Esophagus squamous epithelium (tissue), 4 donors: ENCODE data around the gene SNX2.

Experiments used
- POLR2A ChIP-seq, 4 donors: fragments of 450-650 bp; IDR thresholded peaks; one replicate each; pipeline ENCODE4 v1.6.1; 2017; ENCODE audit warnings: antibody characterized with exemption in 4 of 4, mild to moderate bottlenecking in 4 of 4, moderate library complexity in 3 of 4
- TF ChIP-seq, protein P1 (sequence below), 6 experiments: fragments of 450-650 bp in 4 of 6; fragments of 200-600 bp in 2 of 6; sonication (generic) in 2 of 6; IDR thresholded peaks; one replicate each; pipeline ENCODE4 v1.5.1; 2016 to 2019; ENCODE audit warnings: antibody characterized with exemption in 6 of 6, mild to moderate bottlenecking in 4 of 6, moderate library complexity in 4 of 6

DNA sequence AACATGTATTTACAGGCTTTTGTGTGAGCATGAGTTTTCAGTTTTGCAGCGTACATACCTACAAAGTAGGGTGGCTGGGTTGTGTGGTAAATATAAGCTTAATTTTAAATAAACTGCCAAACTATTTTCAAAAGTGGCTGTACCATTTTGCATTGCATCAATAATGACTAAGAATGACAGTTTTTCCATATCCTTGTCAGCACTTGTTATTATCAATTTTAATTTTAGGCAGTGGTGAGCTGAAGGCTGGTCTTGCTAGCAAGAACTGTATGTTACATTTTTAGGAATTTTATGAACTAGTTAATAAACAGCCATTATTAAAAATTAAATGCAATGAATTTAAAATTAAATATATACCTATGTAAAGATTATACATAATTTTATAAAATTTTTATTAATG is 6.6 kb downstream of the SNX2 start:
- TF ChIP-seq, protein P1, sequence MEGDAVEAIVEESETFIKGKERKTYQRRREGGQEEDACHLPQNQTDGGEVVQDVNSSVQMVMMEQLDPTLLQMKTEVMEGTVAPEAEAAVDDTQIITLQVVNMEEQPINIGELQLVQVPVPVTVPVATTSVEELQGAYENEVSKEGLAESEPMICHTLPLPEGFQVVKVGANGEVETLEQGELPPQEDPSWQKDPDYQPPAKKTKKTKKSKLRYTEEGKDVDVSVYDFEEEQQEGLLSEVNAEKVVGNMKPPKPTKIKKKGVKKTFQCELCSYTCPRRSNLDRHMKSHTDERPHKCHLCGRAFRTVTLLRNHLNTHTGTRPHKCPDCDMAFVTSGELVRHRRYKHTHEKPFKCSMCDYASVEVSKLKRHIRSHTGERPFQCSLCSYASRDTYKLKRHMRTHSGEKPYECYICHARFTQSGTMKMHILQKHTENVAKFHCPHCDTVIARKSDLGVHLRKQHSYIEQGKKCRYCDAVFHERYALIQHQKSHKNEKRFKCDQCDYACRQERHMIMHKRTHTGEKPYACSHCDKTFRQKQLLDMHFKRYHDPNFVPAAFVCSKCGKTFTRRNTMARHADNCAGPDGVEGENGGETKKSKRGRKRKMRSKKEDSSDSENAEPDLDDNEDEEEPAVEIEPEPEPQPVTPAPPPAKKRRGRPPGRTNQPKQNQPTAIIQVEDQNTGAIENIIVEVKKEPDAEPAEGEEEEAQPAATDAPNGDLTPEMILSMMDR (IDR thresholded peaks at IDR 0.05): no peak
- no peak for TF ChIP-seq POLR2A (IDR thresholded peaks at IDR 0.05)
